Measurements from ENCODE around the gene MACF1.

DNA sequence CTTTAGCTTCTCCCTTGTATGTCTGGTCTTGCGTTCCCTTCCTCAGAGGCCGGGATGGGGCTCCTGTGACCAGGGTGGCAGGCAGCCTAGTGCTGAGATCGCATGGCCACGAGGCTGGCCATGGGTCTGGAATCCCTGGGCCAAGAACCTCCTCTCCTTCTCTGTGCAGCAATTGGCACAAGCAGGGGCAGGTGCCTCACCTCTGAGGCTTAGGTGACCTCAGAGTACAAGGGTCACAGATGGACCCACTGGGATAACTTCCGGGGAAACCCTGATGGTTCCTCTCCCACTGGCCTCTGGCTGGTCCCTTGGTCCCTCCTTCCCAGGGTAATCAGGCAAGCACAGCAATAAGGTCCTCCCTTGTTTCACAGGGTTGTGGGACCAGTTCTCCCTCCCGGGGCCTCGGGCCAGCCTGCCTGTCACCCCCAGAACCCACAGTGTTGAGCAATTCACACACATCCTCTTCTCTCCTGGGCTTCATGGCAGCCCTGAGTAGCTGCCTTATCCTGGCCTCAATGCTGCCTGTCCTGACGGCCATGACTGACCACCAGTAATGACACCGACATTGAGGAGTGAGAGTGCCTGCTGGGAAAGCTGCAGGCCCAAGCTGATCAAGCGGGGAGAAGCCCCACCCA lies 325.5 kb downstream of the MACF1 start:
- TF ChIP-seq, protein P1, sequence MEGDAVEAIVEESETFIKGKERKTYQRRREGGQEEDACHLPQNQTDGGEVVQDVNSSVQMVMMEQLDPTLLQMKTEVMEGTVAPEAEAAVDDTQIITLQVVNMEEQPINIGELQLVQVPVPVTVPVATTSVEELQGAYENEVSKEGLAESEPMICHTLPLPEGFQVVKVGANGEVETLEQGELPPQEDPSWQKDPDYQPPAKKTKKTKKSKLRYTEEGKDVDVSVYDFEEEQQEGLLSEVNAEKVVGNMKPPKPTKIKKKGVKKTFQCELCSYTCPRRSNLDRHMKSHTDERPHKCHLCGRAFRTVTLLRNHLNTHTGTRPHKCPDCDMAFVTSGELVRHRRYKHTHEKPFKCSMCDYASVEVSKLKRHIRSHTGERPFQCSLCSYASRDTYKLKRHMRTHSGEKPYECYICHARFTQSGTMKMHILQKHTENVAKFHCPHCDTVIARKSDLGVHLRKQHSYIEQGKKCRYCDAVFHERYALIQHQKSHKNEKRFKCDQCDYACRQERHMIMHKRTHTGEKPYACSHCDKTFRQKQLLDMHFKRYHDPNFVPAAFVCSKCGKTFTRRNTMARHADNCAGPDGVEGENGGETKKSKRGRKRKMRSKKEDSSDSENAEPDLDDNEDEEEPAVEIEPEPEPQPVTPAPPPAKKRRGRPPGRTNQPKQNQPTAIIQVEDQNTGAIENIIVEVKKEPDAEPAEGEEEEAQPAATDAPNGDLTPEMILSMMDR (IDR thresholded peaks at IDR 0.05): no peak
- TF ChIP-seq POLR2A (IDR thresholded peaks at IDR 0.05): no peak
